ENCODE results near the gene NT5E.

Gene NT5E

GRCh38 chr6:85403331-85404015 is 46.4 kb upstream of the NT5E start:
- peak overlapping the region in 1 of 2 donors; percentile 13 for H3K4me3 ChIP-seq (replicated peaks in 1 of 2; ENCODE audit: low read depth in 2 of 2, low read length in 2 of 2)
- DNase-seq (ENCODE audit: low read depth in 2 of 2) = peak; percentile 92 to 97

GRCh38 chr6:85404016-85404563 is 45.8 kb upstream of the NT5E start:
- DNase-seq (ENCODE audit: low read depth in 2 of 2) = peak in 1 of 2 donors; percentile 82
- peak overlapping the region in 1 of 2 donors; percentile 13 for H3K4me3 ChIP-seq (replicated peaks in 1 of 2; ENCODE audit: low read depth in 2 of 2, low read length in 2 of 2)

More at GRCh38 chr6:85403331-85404015, 46.4 kb upstream of the NT5E start:
- TF ChIP-seq CTCF (IDR thresholded peaks at IDR 0.05; ENCODE audit: low read depth, low read length) = no peak

GRCh38 chr6:85404564-85405174 is 45.2 kb upstream of the NT5E start:
- H3K4me3 ChIP-seq (replicated peaks in 1 of 2; ENCODE audit: low read depth in 2 of 2, low read length in 2 of 2) = peak overlapping the region in 1 of 2 donors; percentile 24
- peak; percentile 90 to 98 for DNase-seq (ENCODE audit: low read depth in 2 of 2)
- no peak for TF ChIP-seq CTCF (IDR thresholded peaks at IDR 0.05; ENCODE audit: low read depth, low read length)

- H3K4me3 ChIP-seq (replicated peaks in 1 of 2; ENCODE audit: low read depth in 2 of 2, low read length in 2 of 2) = no peak overlapping the region
- no peak for DNase-seq (ENCODE audit: low read depth in 2 of 2)
- TF ChIP-seq CTCF (IDR thresholded peaks at IDR 0.05; ENCODE audit: low read depth, low read length) = no peak
Measured at GRCh38 chr6:85405175-85405852, 44.6 kb upstream of the NT5E start.

GRCh38 chr6:85405853-85406198 is 44.1 kb upstream of the NT5E start:
- H3K4me3 ChIP-seq (replicated peaks in 1 of 2; ENCODE audit: low read depth in 2 of 2, low read length in 2 of 2) = no peak overlapping the region

GRCh38 chr6:85406641-85407075 is 43.2 kb upstream of the NT5E start:
- no peak overlapping the region for H3K4me3 ChIP-seq (replicated peaks in 1 of 2; ENCODE audit: low read depth in 2 of 2, low read length in 2 of 2)
- TF ChIP-seq CTCF (IDR thresholded peaks at IDR 0.05; ENCODE audit: low read depth, low read length) = no peak
- no peak for DNase-seq (ENCODE audit: low read depth in 2 of 2)

More at GRCh38 chr6:85405853-85406198, 44.1 kb upstream of the NT5E start:
- TF ChIP-seq CTCF (IDR thresholded peaks at IDR 0.05; ENCODE audit: low read depth, low read length) = no peak
- DNase-seq (ENCODE audit: low read depth in 2 of 2) = no peak

GRCh38 chr6:85408039-85408438 is 41.8 kb upstream of the NT5E start:
- DNase-seq (ENCODE audit: low read depth in 2 of 2) = no peak
- no peak overlapping the region for H3K4me3 ChIP-seq (replicated peaks in 1 of 2; ENCODE audit: low read depth in 2 of 2, low read length in 2 of 2)
- no peak for TF ChIP-seq CTCF (IDR thresholded peaks at IDR 0.05; ENCODE audit: low read depth, low read length)
